IMR-90 (cell line): ENCODE measurements around the gene CRAMP1. TPM values are rescaled to one million over a fixed set of nuclear protein-coding genes. Genes with fewer than 3 reads are reported as not detected.

Experiments used
- ATAC-seq: fragments of 200-7000 bp; cut with Tn5 transposase; 2 replicates; pipeline ENCODE4 v1.9.1; 2020; ENCODE audit warnings: low read depth, mild to moderate bottlenecking, moderate library complexity
- BruUV-seq: library from RNA; stranded (reverse); fragments of 400-500 nt; replicated peaks from 2 replicates; lab custom pipeline; 2021; lab: Mats Ljungman, UMichigan
- CTCF ChIA-PET: fragments of 300-600 bp; formaldehyde crosslinking; extraction: SDS; loops from one replicate; lab custom pipeline; 2021; ENCODE audit warnings: antibody characterized with exemption; lab: Yijun Ruan, JAX
- POLR2A ChIA-PET: fragments of 300-600 bp; sonication (Branson Sonifier 250); formaldehyde crosslinking; loops from one replicate; lab custom pipeline; 2022; ENCODE audit warnings: antibody characterized with exemption; ENCODE audit not compliant: unreplicated experiment; lab: Charles Lee
- DNase-seq: peaks from one replicate; pipeline ENCODE4 v3.0.0; 2013
- H2AFZ ChIP-seq: replicated peaks from 2 replicates; pipeline ENCODE3; 2013; ENCODE audit warnings: low read length, mild to moderate bottlenecking; ENCODE audit not compliant: poor library complexity
- H2AK5ac ChIP-seq: 2 replicates; pipeline ENCODE4 v1.6.1; 2013; ENCODE audit warnings: low read depth, low read length, inconsistent platforms
- H2AK9ac ChIP-seq: replicated peaks from 2 replicates; pipeline ENCODE3; 2013; ENCODE audit warnings: mild to moderate bottlenecking, low read depth, low read length, moderate library complexity; ENCODE audit not compliant: poor library complexity
- H2BK120ac ChIP-seq: 2 replicates; pipeline ENCODE4 v1.6.1; 2013; ENCODE audit warnings: low read depth, low read length, inconsistent platforms
- H2BK15ac ChIP-seq: 3 replicates; pipeline ENCODE4 v1.6.1; 2013; ENCODE audit warnings: low read depth, low read length, inconsistent platforms
- H2BK20ac ChIP-seq: 2 replicates; pipeline ENCODE4 v1.6.1; 2013; ENCODE audit warnings: low read depth, mild to moderate bottlenecking, inconsistent platforms, low read length, moderate library complexity
- H2BK5ac ChIP-seq: 2 replicates; pipeline ENCODE4 v1.6.1; 2013; ENCODE audit warnings: mild to moderate bottlenecking, low read depth, low read length, inconsistent platforms; ENCODE audit not compliant: poor library complexity, severe bottlenecking
- H3K14ac ChIP-seq: replicated peaks from 2 replicates; pipeline ENCODE4 v1.6.1; 2013; ENCODE audit warnings: low read depth, low read length, inconsistent platforms
- H3K18ac ChIP-seq: 2 replicates; pipeline ENCODE4 v1.6.1; 2013; ENCODE audit warnings: low read depth, low read length, control low read depth
- H3K23ac ChIP-seq: 2 replicates; pipeline ENCODE4 v1.6.1; 2013; ENCODE audit warnings: low read depth, low read length, inconsistent platforms
- H3K27ac ChIP-seq: 2 replicates; pipeline ENCODE4 v1.5.1; 2013; ENCODE audit warnings: mild to moderate bottlenecking, control low read depth, low read length; ENCODE audit not compliant: insufficient read depth
- H3K27me3 ChIP-seq: 2 replicates; pipeline ENCODE4 v1.6.1; 2013; ENCODE audit warnings: low read length; ENCODE audit not compliant: control insufficient read depth, insufficient read depth
- H3K36me3 ChIP-seq: 2 replicates; pipeline ENCODE4 v1.6.1; 2013; ENCODE audit warnings: low read length, mixed read lengths; ENCODE audit not compliant: control insufficient read depth, insufficient read depth
- H3K4ac ChIP-seq: 2 replicates; pipeline ENCODE4 v1.6.1; 2013; ENCODE audit warnings: low read depth, low read length, inconsistent platforms
- H3K4me1 ChIP-seq: 2 replicates; pipeline ENCODE4 v1.6.1; 2013; ENCODE audit warnings: low read length, mixed read lengths; ENCODE audit not compliant: control insufficient read depth, insufficient read depth
- H3K4me2 ChIP-seq: 2 replicates; pipeline ENCODE4 v1.6.1; 2013; ENCODE audit warnings: low read depth, mild to moderate bottlenecking, control low read depth, low read length, moderate library complexity
- H3K4me3 ChIP-seq: 2 replicates; pipeline ENCODE4 v1.5.1; 2013; ENCODE audit warnings: low read depth, mild to moderate bottlenecking, control low read depth, low read length, moderate library complexity; ENCODE audit not compliant: insufficient read depth
- H3K56ac ChIP-seq: 2 replicates; pipeline ENCODE4 v1.6.1; 2013; ENCODE audit warnings: low read length, inconsistent platforms; ENCODE audit not compliant: insufficient read depth; ENCODE audit errors: extremely low read depth
- H3K79me1 ChIP-seq, 2 experiments: 2 replicates each; pipeline ENCODE4 v1.6.1; 2013; ENCODE audit warnings: low read length in 2 of 2, inconsistent platforms in 1 of 2, low read depth in 1 of 2
- H3K9ac ChIP-seq: 2 replicates; pipeline ENCODE4 v1.6.1; 2013; ENCODE audit warnings: low read depth, low read length, control low read depth
- H3K9me1 ChIP-seq: 2 replicates; pipeline ENCODE4 v1.6.1; 2013; ENCODE audit warnings: low read length, inconsistent platforms; ENCODE audit not compliant: insufficient read depth
- H3K9me3 ChIP-seq: 2 replicates; pipeline ENCODE4 v1.6.1; 2013; ENCODE audit warnings: low read length; ENCODE audit not compliant: control insufficient read depth, insufficient read depth
- H4K20me1 ChIP-seq: 2 replicates; pipeline ENCODE4 v1.6.1; 2013; ENCODE audit warnings: low read length, inconsistent platforms; ENCODE audit not compliant: insufficient read depth
- H4K5ac ChIP-seq: 2 replicates; pipeline ENCODE4 v1.6.1; 2013; ENCODE audit warnings: mild to moderate bottlenecking, low read depth, low read length, control low read depth
- H4K8ac ChIP-seq, 2 experiments: 2 replicates each; pipeline ENCODE4 v1.6.1; 2013; ENCODE audit warnings: low read depth in 2 of 2, low read length in 2 of 2, control low read depth in 1 of 2, inconsistent platforms in 1 of 2
- H4K91ac ChIP-seq: 2 replicates; pipeline ENCODE4 v1.6.1; 2013; ENCODE audit warnings: low read depth, low read length, inconsistent platforms; ENCODE audit not compliant: insufficient read depth
- CEBPB ChIP-seq: IDR thresholded peaks from 2 replicates; pipeline ENCODE4 v1.6.1; 2012; ENCODE audit warnings: low read depth, low read length, improper control_type of control experiment
- ELK1 ChIP-seq: fragments of 150-350 bp; IDR thresholded peaks from 2 replicates; pipeline ENCODE4 v1.6.1; 2016; ENCODE audit warnings: low read depth, mild to moderate bottlenecking, low read length, moderate library complexity, borderline replicate concordance
- FOS ChIP-seq: fragments of 150-350 bp; IDR thresholded peaks from 2 replicates; pipeline ENCODE4 v1.6.1; 2016; ENCODE audit warnings: low read depth, low read length
- POLR2A ChIP-seq: IDR thresholded peaks from 2 replicates; pipeline ENCODE4 v1.6.1; 2012; ENCODE audit warnings: mild to moderate bottlenecking, low read depth, low read length
- WGBS, 2 experiments: methylation state at CpG; one replicate each; pipeline versions ENCODE4 v1.1.5 to v1.1.7; 2013; ENCODE audit warnings: missing lambda C conversion rate in 2 of 2; ENCODE audit not compliant: insufficient read length in 1 of 2; ENCODE audit errors: extremely low coverage in 2 of 2; 5-methylcytosine and 5-hydroxymethylcytosine counted together
- dilution Hi-C: fragments of 300-500 bp; cut with HindIII; formaldehyde crosslinking; loops from one replicate; pipeline ENCODE4 v1.14.3; 2018; ENCODE audit warnings: low sequenced_read_pairs; ENCODE audit not compliant: unreplicated experiment
- in situ Hi-C: fragments of 300-500 bp; cut with MboI; formaldehyde crosslinking; loops from 3 replicates; pipeline ENCODE4 v1.14.3; 2019; ENCODE audit warnings: low sequenced_read_pairs, inconsistent platforms, mixed read lengths
- intact Hi-C: fragments of 100-400 bp; cut with micrococcal nuclease; formaldehyde crosslinking; loops from 2 replicates; pipeline ENCODE4 v1.10.0; 2022
- polyA plus RNA-seq, 3 experiments: library from polyadenylated mRNA; depleted of rRNA; stranded (reverse); fragments of >200 nt; gene quantifications; 2 replicates each; pipeline ENCODE4 v1.2.3, GENCODE V29; 2012; ENCODE audit warnings: low replicate concordance in 1 of 3
- total RNA-seq: library from RNA; depleted of rRNA; stranded (reverse); fragments of >200 nt; gene quantifications from 2 replicates; pipeline ENCODE4 v1.2.3, GENCODE V29; 2012

Gene CRAMP1
- total and polyA plus RNA-seq, 2 of the 4 experiments (the other 2 are of a cell fraction), result 3.2 to 12.0 TPM

GRCh38 chr16:1630450-1631213 is 18.5 kb downstream of the CRAMP1 start:
- DNase-seq, result no peak
- no peak overlapping the region for H3K4ac ChIP-seq
- H4K5ac ChIP-seq, result no peak overlapping the region
- POLR2A ChIA-PET, result no interaction called here
- H3K14ac ChIP-seq, result no peak overlapping the region
- CTCF ChIA-PET, result no interaction called here
- no peak overlapping the region for H4K91ac ChIP-seq
- H3K9me1 ChIP-seq, result peaks cover 4% of the 10 kb centered on the region
- in situ Hi-C loops (no loop called here), dilution Hi-C loops (no loop called here), intact Hi-C loops (no loop called here)
- no peak overlapping the region for H2BK120ac ChIP-seq
- H2BK20ac ChIP-seq, result no peak overlapping the region
- peaks cover 31 to 92% of the 10 kb centered on the region in 2 experiments for H3K79me1 ChIP-seq
- H3K18ac ChIP-seq, result no peak overlapping the region
- no peak overlapping the region for H2AK9ac ChIP-seq
- no peak for TF ChIP-seq FOS
- no peak for TF ChIP-seq POLR2A
- no peak for TF ChIP-seq CEBPB
- TF ChIP-seq ELK1, result no peak
- H3K9ac ChIP-seq, result no peak overlapping the region
- no peak overlapping the region for H3K27ac ChIP-seq
- H4K8ac ChIP-seq, result no peak overlapping the region
- H2BK15ac ChIP-seq, result no peak overlapping the region
- no peaks in the 10 kb centered on the region for H3K27me3 ChIP-seq
- no peak for ATAC-seq
- H3K56ac ChIP-seq, result no peak overlapping the region
- H2AK5ac ChIP-seq, result no peak overlapping the region
- WGBS, 2 experiments, result 95% methylated on average over 11 of the region's 20 CpGs; no CpG with 5 or more reads in 1 of the 2 experiments
- H3K4me2 ChIP-seq, result no peak overlapping the region
- no peak overlapping the region for H3K23ac ChIP-seq
- no peak overlapping the region for H2BK5ac ChIP-seq
- no peaks in the 10 kb centered on the region for H3K4me1 ChIP-seq
- peaks cover 68% of the 10 kb centered on the region for H3K36me3 ChIP-seq
- H3K4me3 ChIP-seq, result no peak overlapping the region
- peaks cover 88% of the 10 kb centered on the region for H4K20me1 ChIP-seq
- H3K9me3 ChIP-seq, result no peaks in the 10 kb centered on the region
- no peak overlapping the region for H2AFZ ChIP-seq
- no TSS peak for BruUV-seq
